NCI-H524 treated with DMSO at 0.1 percent for 48 hours (cell line): ENCODE data around the gene MYH6.
"Not testable (repeated sequence)": the region's sequence is repeated elsewhere in the genome, so short reads cannot be mapped to it uniquely, and the experiment has no call there.

Experiments used
- DNase-seq: peaks from one replicate; lab custom pipeline; 2025; lab: John Stamatoyannopoulos, UW

MYH6 gene

GRCh38 chr14:23435543-23436326, 27.7 kb upstream of the MYH6 start, which contains the start of gene MYH7:
MYH7 (minus strand) TSS chr14:23435660; CDS start chr14:23433732, 1,928 bp downstream.
- no peak for DNase-seq

GRCh38 chr14:23434488-23435222, 26.6 kb upstream of the MYH6 start:
- DNase-seq: no peak

GRCh38 chr14:23433457-23433856, 25.4 kb upstream of the MYH6 start:
- DNase-seq: no peak

GRCh38 chr14:23432946-23433345, 24.9 kb upstream of the MYH6 start:
- no peak for DNase-seq

- no peak for DNase-seq
These were observed 24.2 kb upstream of the MYH6 start for GRCh38 chr14:23432102-23432925.

GRCh38 chr14:23431486-23431885, 23.4 kb upstream of the MYH6 start:
- DNase-seq: no peak

GRCh38 chr14:23430723-23431085, 22.6 kb upstream of the MYH6 start:
- no peak for DNase-seq

GRCh38 chr14:23430016-23430722, 22.1 kb upstream of the MYH6 start:
- no peak for DNase-seq

- no peak for DNase-seq
These were observed 20.8 kb upstream of the MYH6 start for GRCh38 chr14:23428686-23429495.

- DNase-seq: not testable (repeated sequence)
These were observed 17.7 kb upstream of the MYH6 start for GRCh38 chr14:23425798-23426197.

- DNase-seq: no peak
These were observed 17.1 kb upstream of the MYH6 start for GRCh38 chr14:23425169-23425568.

GRCh38 chr14:23423657-23424056, 15.6 kb upstream of the MYH6 start:
- DNase-seq: no peak

GRCh38 chr14:23421594-23421993, 13.5 kb upstream of the MYH6 start:
- no peak for DNase-seq

- DNase-seq: not testable (repeated sequence)
These were observed 11.6 kb upstream of the MYH6 start for GRCh38 chr14:23419646-23420045.

GRCh38 chr14:23418021-23418420, 9.9 kb upstream of the MYH6 start:
- no peak for DNase-seq

- not testable (repeated sequence) for DNase-seq
These were observed 9.2 kb upstream of the MYH6 start for GRCh38 chr14:23417269-23417668.

GRCh38 chr14:23416801-23417200, 8.7 kb upstream of the MYH6 start:
- DNase-seq: no peak

GRCh38 chr14:23415821-23416778, 8.0 kb upstream of the MYH6 start:
- DNase-seq: no peak

- DNase-seq: no peak
These were observed 7.1 kb upstream of the MYH6 start for GRCh38 chr14:23414906-23415820.
